Kidney (tissue), 14 donors: ENCODE data around the gene NKD2. TPM values are rescaled to one million over a fixed set of nuclear protein-coding genes. Genes with fewer than 3 reads are reported as not detected.

Experiments
- DNase-seq, 5 donors: peaks; one replicate each; pipeline ENCODE4 v3.0.0-alpha.2; 2013 to 2020
- FAIRE-seq: peaks from 2 replicates; lab custom pipeline; 2012; peaks lifted over from hg19 to GRCh38; lab: Jason Lieb, UNC
- H3K27ac ChIP-seq, 2 donors: one replicate each; pipeline ENCODE4 v1.7.0; 2013; ENCODE audit warnings: low read depth in 2 of 2, low read length in 2 of 2, inconsistent platforms in 1 of 2
- H3K27me3 ChIP-seq: one replicate; pipeline ENCODE4 v1.7.1; 2013; ENCODE audit warnings: low read length, inconsistent platforms; ENCODE audit not compliant: control insufficient read depth, insufficient read depth
- H3K36me3 ChIP-seq, 3 donors: one replicate each; pipeline versions ENCODE4 v1.7.0 to v1.7.1; 2013; ENCODE audit warnings: low read length in 3 of 3, control low read depth in 1 of 3, inconsistent platforms in 1 of 3; ENCODE audit not compliant: insufficient read depth in 3 of 3, control insufficient read depth in 2 of 3
- H3K4me1 ChIP-seq, 3 donors: one replicate each; pipeline versions ENCODE4 v1.7.0 to v1.7.1; 2013; ENCODE audit warnings: low read length in 3 of 3, inconsistent platforms in 1 of 3, low read depth in 1 of 3; ENCODE audit not compliant: control insufficient read depth in 2 of 3, insufficient read depth in 2 of 3
- H3K4me3 ChIP-seq, 3 donors: one replicate each; pipeline versions ENCODE4 v1.7.0 to v1.8.1; 2013; ENCODE audit warnings: low read length in 3 of 3, control low read depth in 1 of 3, inconsistent platforms in 1 of 3
- H3K9ac ChIP-seq, 3 donors: one replicate each; pipeline versions ENCODE4 v1.7.0 to v1.7.1; 2013; ENCODE audit warnings: low read length in 3 of 3, control low read depth in 1 of 3, inconsistent platforms in 1 of 3
- H3K9me3 ChIP-seq, 3 donors: one replicate each; pipeline versions ENCODE4 v1.7.0 to v1.7.1; 2013; ENCODE audit warnings: low read length in 3 of 3, control low read depth in 1 of 3, inconsistent platforms in 1 of 3; ENCODE audit not compliant: control insufficient read depth in 2 of 3, insufficient read depth in 1 of 3
- CTCF ChIP-seq: IDR thresholded peaks from 3 replicates; pipeline ENCODE4 v1.5.1; 2012; ENCODE audit warnings: mild to moderate bottlenecking, moderate library complexity, borderline replicate concordance; ENCODE audit not compliant: insufficient read depth; ENCODE audit errors: extremely low read depth
- intact Hi-C: fragments of 100-400 bp; cut with DNase I; formaldehyde crosslinking; loops from one replicate; pipeline ENCODE4 v1.11.1; 2022
- polyA plus RNA-seq: library from polyadenylated mRNA; stranded (reverse); fragments of 350-450 nt; fragmentation: Illumina TruSeq; extraction: RNeasy Lipid Tissue Mini Kit (QIAGEN cat#74804); gene quantifications from one replicate; pipeline ENCODE4 v1.2.3, GENCODE V29; 2014; ENCODE audit warnings: low read depth, low replicate concordance; ENCODE audit not compliant: insufficient read depth
- total RNA-seq: library from RNA; stranded (reverse); fragmentation: NEBNext Ultra II Directional; extraction: Animal tissue kit (Norgen Biotek cat#: 25700); gene quantifications from one replicate; pipeline ENCODE4 v1.2.1, GENCODE V29; 2021
- donor health status: control.
- donor health status: control.
- donor health status: control.
- donor health status: control.
- donor health status: control.
- donor health status: DM: yes; HTN: yes; CAD: no.
- donor health status: Normal renal cell carcinoma (clear cell type).

NKD2 gene
- total and polyA plus RNA-seq, 2 donors from 2014 or later: 7.9 to 14.1 TPM

- Histone ChIP-seq H3K9ac (no peak overlapping the region), H3K27ac (no peak overlapping the region), H3K36me3 (no peaks in the 10 kb centered on the region), H3K4me1 (peaks cover 0 to 3% (median 0%) of the 10 kb centered on the region in 3 donors), H3K4me3 (no peak overlapping the region), H3K27me3 (no peaks in the 10 kb centered on the region), H3K9me3 (peaks cover 0 to 2% (median 2%) of the 10 kb centered on the region in 3 donors)
- DNase-seq: no peak
- FAIRE-seq: no peak
- intact Hi-C loops: no loop called here
- TF ChIP-seq CTCF: no peak
Observed at GRCh38 chr5:981456-981855, 27.1 kb upstream of the NKD2 start.

DNA sequence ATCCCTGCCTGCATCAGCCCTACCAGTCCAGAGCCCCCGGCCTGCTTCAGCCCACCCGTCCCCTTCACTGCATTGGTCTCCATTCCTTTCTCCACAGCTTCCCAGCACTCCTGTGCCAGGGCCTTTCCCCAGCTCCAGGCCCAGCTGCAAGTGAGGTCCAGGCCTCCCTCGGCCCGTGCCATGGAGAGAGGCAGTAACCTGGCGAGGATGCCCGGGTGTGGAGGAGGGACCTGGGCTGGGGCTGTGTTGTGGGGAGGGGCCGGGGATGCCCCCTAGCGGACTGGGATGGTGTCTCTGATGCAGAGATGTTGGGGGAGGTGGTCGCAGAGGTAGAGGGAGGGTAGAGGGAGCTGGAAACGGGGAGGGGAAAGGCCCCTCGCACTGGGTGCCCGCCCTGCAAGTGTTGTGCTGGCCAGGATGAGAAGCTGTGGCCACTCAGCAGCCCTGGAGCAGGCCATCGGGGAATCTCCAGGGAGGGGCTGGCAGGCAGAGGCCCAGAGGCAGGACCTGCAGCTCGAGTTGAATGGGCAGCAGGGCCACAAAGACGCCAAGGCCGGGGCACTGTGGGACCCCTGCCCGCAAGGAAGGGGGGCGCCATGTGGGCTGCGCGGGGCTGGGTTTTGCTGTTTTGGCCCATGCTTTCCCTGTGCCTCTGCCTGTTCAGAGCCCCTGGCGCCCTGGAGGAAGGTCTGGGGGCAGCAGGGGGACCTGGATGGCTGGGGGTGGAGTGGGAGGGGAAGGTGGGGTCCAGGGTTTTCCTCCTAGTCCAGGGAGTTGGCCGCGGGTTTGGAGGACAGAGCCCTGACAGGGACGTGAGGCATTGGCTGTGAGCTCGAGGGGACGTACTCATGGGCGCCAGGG, 26.0 kb upstream of the NKD2 start:
- FAIRE-seq (no peak), DNase-seq (peak in 2 of 5 donors; percentile 64 to 70)

DNA sequence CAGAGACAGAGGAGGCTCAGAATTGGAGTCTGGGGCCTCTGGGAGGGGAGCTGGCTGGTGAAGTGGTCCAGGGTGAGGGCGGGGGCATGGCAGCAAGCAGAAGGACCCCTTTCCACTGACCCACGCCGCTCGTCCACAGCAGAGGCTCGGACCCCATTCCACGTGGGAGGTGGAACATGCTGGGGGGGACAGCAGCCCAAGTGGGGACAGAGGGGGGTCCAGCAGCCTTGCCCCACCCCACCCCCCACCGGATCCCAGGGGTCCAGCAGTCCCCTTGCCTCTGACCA, 25.4 kb upstream of the NKD2 start:
- H3K4me3 ChIP-seq: no peak overlapping the region
- DNase-seq: peak in 1 of 5 donors; percentile 72
- H3K9me3 ChIP-seq: peaks cover 0 to 2% (median 2%) of the 10 kb centered on the region in 3 donors
- TF ChIP-seq CTCF: no peak
- intact Hi-C loops: no loop called here
- peaks cover 0 to 3% (median 0%) of the 10 kb centered on the region in 3 donors for H3K4me1 ChIP-seq
- no peak overlapping the region for H3K9ac ChIP-seq
- H3K36me3 ChIP-seq: no peaks in the 10 kb centered on the region
- no peaks in the 10 kb centered on the region for H3K27me3 ChIP-seq
- no peak for FAIRE-seq
- no peak overlapping the region for H3K27ac ChIP-seq

More for the DNA sequence above, 26.0 kb upstream of the NKD2 start:
- TF ChIP-seq CTCF: no peak
- H3K9ac ChIP-seq: no peak overlapping the region
- intact Hi-C loops: no loop called here
- H3K4me3 ChIP-seq: no peak overlapping the region
- H3K27me3 ChIP-seq: no peaks in the 10 kb centered on the region
- H3K36me3 ChIP-seq: no peaks in the 10 kb centered on the region
- H3K4me1 ChIP-seq: peaks cover 0 to 3% (median 0%) of the 10 kb centered on the region in 3 donors
- no peak overlapping the region for H3K27ac ChIP-seq
- peaks cover 0 to 2% (median 2%) of the 10 kb centered on the region in 3 donors for H3K9me3 ChIP-seq
